Loucy (cell line): ENCODE results near the gene PRKCZ.

Experiments used
- H2AFZ ChIP-seq: fragments of 200-600 bp; sonication (generic); 2 replicates; pipeline ENCODE4 v1.6.0; 2016; ENCODE audit warnings: antibody characterized with exemption, mild to moderate bottlenecking, low read length, moderate library complexity
- H3F3A ChIP-seq: fragments of 200-600 bp; 2 replicates; pipeline ENCODE4 v1.6.0; 2016; ENCODE audit warnings: antibody characterized with exemption, low read depth, mild to moderate bottlenecking
- H3K27me3 ChIP-seq: fragments of 200-600 bp; sonication (generic); 2 replicates; pipeline ENCODE4 v1.6.1; 2014; ENCODE audit warnings: low read length, mild to moderate bottlenecking; ENCODE audit not compliant: insufficient read depth, poor library complexity, severe bottlenecking
- H3K36me3 ChIP-seq: fragments of 200-600 bp; sonication (generic); 2 replicates; pipeline ENCODE4 v1.6.1; 2016; ENCODE audit warnings: low read length; ENCODE audit not compliant: insufficient read depth
- H3K4me1 ChIP-seq: fragments of 200-600 bp; sonication (generic); 2 replicates; pipeline ENCODE4 v1.5.1; 2014; ENCODE audit warnings: low read length, mild to moderate bottlenecking; ENCODE audit not compliant: insufficient read depth, poor library complexity, severe bottlenecking
- H3K4me2 ChIP-seq: fragments of 200-600 bp; sonication (generic); 2 replicates; pipeline ENCODE4 v1.6.0; 2014; ENCODE audit warnings: antibody characterized with exemption, low read length, low read depth, mild to moderate bottlenecking; ENCODE audit not compliant: poor library complexity, severe bottlenecking
- H3K4me3 ChIP-seq: fragments of 200-600 bp; sonication (generic); 2 replicates; pipeline ENCODE4 v1.5.1; 2014; ENCODE audit warnings: low read length, mild to moderate bottlenecking, mixed read lengths; ENCODE audit not compliant: poor library complexity, severe bottlenecking
- H3K79me2 ChIP-seq: fragments of 200-600 bp; sonication (generic); 2 replicates; pipeline ENCODE4 v1.6.1; 2014; ENCODE audit warnings: low read length; ENCODE audit not compliant: insufficient read depth
- H3K9ac ChIP-seq: fragments of 200-600 bp; sonication (generic); 2 replicates; pipeline ENCODE4 v1.6.0; 2014; ENCODE audit warnings: mild to moderate bottlenecking, low read depth, low read length, moderate library complexity; ENCODE audit not compliant: poor library complexity, severe bottlenecking
- H3K9me2 ChIP-seq: fragments of 200-600 bp; sonication (generic); replicated peaks from 2 replicates; pipeline ENCODE4 v1.6.1; 2016; ENCODE audit warnings: low read depth, low read length, mixed read lengths
- H3K9me3 ChIP-seq: fragments of 200-600 bp; sonication (generic); 2 replicates; pipeline ENCODE4 v1.6.1; 2014; ENCODE audit warnings: mild to moderate bottlenecking, antibody characterized with exemption, low read length, low read depth; ENCODE audit not compliant: insufficient read depth
- H4K20me1 ChIP-seq: fragments of 200-600 bp; sonication (generic); 2 replicates; pipeline ENCODE4 v1.6.0; 2014; ENCODE audit warnings: antibody characterized with exemption, low read length, mild to moderate bottlenecking; ENCODE audit not compliant: insufficient read depth, poor library complexity, severe bottlenecking
- CTCF ChIP-seq: fragments of 200-600 bp; sonication (generic); conservative IDR thresholded peaks from 2 replicates; pipeline ENCODE4 v1.5.1; 2014; ENCODE audit warnings: mild to moderate bottlenecking, antibody characterized with exemption, low read length
- EZH2phosphoT487 ChIP-seq: fragments of 200-600 bp; IDR thresholded peaks from 2 replicates; pipeline ENCODE4 v1.6.1; 2018; ENCODE audit warnings: antibody characterized with exemption, mild to moderate bottlenecking, moderate library complexity, borderline replicate concordance

The PRKCZ gene

GRCh38 chr1:2210786-2211185 is 160.6 kb downstream of the PRKCZ start:
- Histone ChIP-seq H3K4me1 (no peaks in the 10 kb centered on the region), H3K36me3 (no peaks in the 10 kb centered on the region), H3K9me3 (no peaks in the 10 kb centered on the region)

GRCh38 chr1:2212274-2212531 is 162.0 kb downstream of the PRKCZ start:
- no peaks in the 10 kb centered on the region for H3K79me2 ChIP-seq
- H3K36me3 ChIP-seq, result no peaks in the 10 kb centered on the region
- no peaks in the 10 kb centered on the region for H3K9me3 ChIP-seq
- H3K4me2 ChIP-seq, result no peak overlapping the region
- H2AFZ ChIP-seq, result no peak overlapping the region
- no peaks in the 10 kb centered on the region for H4K20me1 ChIP-seq
- no peaks in the 10 kb centered on the region for H3K9me2 ChIP-seq
- no peak overlapping the region for H3K9ac ChIP-seq
- no peaks in the 10 kb centered on the region for H3K4me1 ChIP-seq
- no peak overlapping the region for H3K4me3 ChIP-seq
- no peaks in the 10 kb centered on the region for H3F3A ChIP-seq
- no peaks in the 10 kb centered on the region for H3K27me3 ChIP-seq
- no peak for TF ChIP-seq EZH2phosphoT487

More at GRCh38 chr1:2210786-2211185, 160.6 kb downstream of the PRKCZ start:
- H3K4me2 ChIP-seq, result no peak overlapping the region
- H4K20me1 ChIP-seq, result no peaks in the 10 kb centered on the region
- no peak overlapping the region for H3K9ac ChIP-seq
- no peak overlapping the region for H3K4me3 ChIP-seq
- no peaks in the 10 kb centered on the region for H3F3A ChIP-seq
- H3K27me3 ChIP-seq, result no peaks in the 10 kb centered on the region
- no peak for TF ChIP-seq CTCF
- H2AFZ ChIP-seq, result no peak overlapping the region
- no peaks in the 10 kb centered on the region for H3K79me2 ChIP-seq
- no peaks in the 10 kb centered on the region for H3K9me2 ChIP-seq

- Histone ChIP-seq H3K9me2 (no peaks in the 10 kb centered on the region), H4K20me1 (no peaks in the 10 kb centered on the region), H3K27me3 (no peaks in the 10 kb centered on the region), H2AFZ (no peak overlapping the region), H3F3A (no peaks in the 10 kb centered on the region), H3K9ac (no peak overlapping the region), H3K9me3 (no peaks in the 10 kb centered on the region), H3K79me2 (no peaks in the 10 kb centered on the region), H3K36me3 (no peaks in the 10 kb centered on the region), H3K4me3 (no peak overlapping the region), H3K4me2 (no peak overlapping the region), H3K4me1 (no peaks in the 10 kb centered on the region)
- TF ChIP-seq EZH2phosphoT487 (no peak), CTCF (no peak)
Measured at GRCh38 chr1:2212532-2213491, 162.6 kb downstream of the PRKCZ start.
